ENCODE measurements around the gene HIVEP3.

HIVEP3 gene

GRCh38 chr1:41564741-41565475 lies 353.8 kb downstream of the HIVEP3 start:
- no peak for TF ChIP-seq CTCF (IDR thresholded peaks at IDR 0.05)
- no peak overlapping the region for H3K27ac ChIP-seq
- H3K4me1 ChIP-seq: no peaks in the 10 kb centered on the region
- peak in 1 of 2 donors; percentile 34 for DNase-seq
- H3K36me3 ChIP-seq: no peaks in the 10 kb centered on the region
- intact Hi-C loops (cut with DNase I; ENCODE audit: low total_unique reads): no loop called here
- no peak overlapping the region for H3K4me3 ChIP-seq
- H3K27me3 ChIP-seq: no peaks in the 10 kb centered on the region
- H3K9me3 ChIP-seq: no peaks in the 10 kb centered on the region

- H3K36me3 ChIP-seq: no peaks in the 10 kb centered on the region
- DNase-seq: no peak
- no peak overlapping the region for H3K27ac ChIP-seq
- TF ChIP-seq CTCF (IDR thresholded peaks at IDR 0.05): no peak
- peaks cover 0 to 17% (median 14%) of the 10 kb centered on the region in 4 donors for H3K4me1 ChIP-seq
- intact Hi-C loops (cut with DNase I; ENCODE audit: low total_unique reads): no loop called here
- H3K27me3 ChIP-seq: no peaks in the 10 kb centered on the region
- no peak overlapping the region for H3K4me3 ChIP-seq
- H3K9me3 ChIP-seq: no peaks in the 10 kb centered on the region
Observed at GRCh38 chr1:41562328-41562727, 356.4 kb downstream of the HIVEP3 start.

GRCh38 chr1:41560931-41561330 lies 357.8 kb downstream of the HIVEP3 start:
- Histone ChIP-seq H3K27ac (no peak overlapping the region), H3K9me3 (no peaks in the 10 kb centered on the region), H3K27me3 (no peaks in the 10 kb centered on the region), H3K4me1 (peaks cover 0 to 17% (median 14%) of the 10 kb centered on the region in 4 donors), H3K36me3 (no peaks in the 10 kb centered on the region), H3K4me3 (no peak overlapping the region)
- intact Hi-C loops (cut with DNase I; ENCODE audit: low total_unique reads): no loop called here
- TF ChIP-seq CTCF (IDR thresholded peaks at IDR 0.05): no peak
- no peak for DNase-seq

GRCh38 chr1:41560496-41560895 lies 358.2 kb downstream of the HIVEP3 start:
- Histone ChIP-seq H3K4me3 (no peak overlapping the region), H3K27ac (no peak overlapping the region), H3K36me3 (no peaks in the 10 kb centered on the region), H3K4me1 (peaks cover 0 to 17% (median 14%) of the 10 kb centered on the region in 4 donors), H3K27me3 (no peaks in the 10 kb centered on the region), H3K9me3 (no peaks in the 10 kb centered on the region)
- no peak for TF ChIP-seq CTCF (IDR thresholded peaks at IDR 0.05)
- peak in 1 of 2 donors; percentile 43 for DNase-seq
- intact Hi-C loops (cut with DNase I; ENCODE audit: low total_unique reads): no loop called here

- no peak for DNase-seq
- TF ChIP-seq CTCF (IDR thresholded peaks at IDR 0.05): no peak
- Histone ChIP-seq H3K36me3 (no peaks in the 10 kb centered on the region), H3K4me3 (no peak overlapping the region), H3K27me3 (no peaks in the 10 kb centered on the region), H3K9me3 (peaks cover 0 to 4% (median 0%) of the 10 kb centered on the region in 3 donors), H3K27ac (peak overlapping the region; percentile 26 to 40), H3K4me1 (peaks cover 0 to 17% (median 14%) of the 10 kb centered on the region in 4 donors)
- intact Hi-C loops (cut with DNase I; ENCODE audit: low total_unique reads): no loop called here
Observed at GRCh38 chr1:41559331-41559730, 359.4 kb downstream of the HIVEP3 start.

Measured in tibial artery (tissue), 4 donors.